Retina (tissue), 1 donor: ENCODE data around the gene PTPN14.

Source experiments
- DNase-seq: peaks from one replicate; pipeline ENCODE4 v3.0.0-alpha.2; 2016

Gene PTPN14

DNA sequence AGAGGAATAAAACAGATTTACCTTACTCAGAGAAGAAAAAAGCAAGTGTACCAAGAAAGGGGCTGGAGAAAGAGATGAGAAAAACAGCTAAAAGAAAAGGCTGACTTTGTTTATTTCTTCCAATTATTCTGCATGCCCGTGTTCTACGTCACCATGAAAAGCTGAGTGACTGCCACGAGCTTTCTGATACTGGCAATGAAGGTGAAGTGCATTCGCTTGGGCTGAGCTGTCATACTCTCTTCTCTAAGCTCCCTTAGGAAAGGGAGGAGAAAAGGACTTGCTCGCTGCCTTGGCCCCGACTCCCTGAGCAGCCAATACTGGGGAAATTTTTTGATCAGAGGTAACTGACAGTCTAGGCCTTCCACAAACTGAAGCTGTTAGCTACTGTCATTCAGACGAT lies 165.1 kb downstream of the PTPN14 start:
- DNase-seq, result peak; percentile 23

DNA sequence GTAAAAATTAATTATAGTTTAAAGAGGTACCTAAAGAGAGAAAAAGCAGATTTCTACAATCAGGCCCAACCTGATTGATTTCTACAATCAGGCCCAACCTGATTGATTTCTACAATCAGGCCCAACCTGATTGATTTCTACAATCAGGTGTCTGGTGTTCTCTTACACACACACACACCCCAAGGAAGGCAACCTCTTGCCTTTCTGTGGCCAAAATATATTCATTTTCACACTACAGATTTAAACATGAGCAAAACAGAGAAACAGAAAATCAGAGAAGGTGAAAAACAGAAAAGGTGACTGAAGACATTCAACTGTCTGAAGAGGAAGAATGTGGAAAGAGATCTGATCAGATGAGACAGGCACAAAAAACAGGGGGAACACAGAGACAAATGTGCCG lies 166.0 kb downstream of the PTPN14 start:
- DNase-seq, result no peak

DNA sequence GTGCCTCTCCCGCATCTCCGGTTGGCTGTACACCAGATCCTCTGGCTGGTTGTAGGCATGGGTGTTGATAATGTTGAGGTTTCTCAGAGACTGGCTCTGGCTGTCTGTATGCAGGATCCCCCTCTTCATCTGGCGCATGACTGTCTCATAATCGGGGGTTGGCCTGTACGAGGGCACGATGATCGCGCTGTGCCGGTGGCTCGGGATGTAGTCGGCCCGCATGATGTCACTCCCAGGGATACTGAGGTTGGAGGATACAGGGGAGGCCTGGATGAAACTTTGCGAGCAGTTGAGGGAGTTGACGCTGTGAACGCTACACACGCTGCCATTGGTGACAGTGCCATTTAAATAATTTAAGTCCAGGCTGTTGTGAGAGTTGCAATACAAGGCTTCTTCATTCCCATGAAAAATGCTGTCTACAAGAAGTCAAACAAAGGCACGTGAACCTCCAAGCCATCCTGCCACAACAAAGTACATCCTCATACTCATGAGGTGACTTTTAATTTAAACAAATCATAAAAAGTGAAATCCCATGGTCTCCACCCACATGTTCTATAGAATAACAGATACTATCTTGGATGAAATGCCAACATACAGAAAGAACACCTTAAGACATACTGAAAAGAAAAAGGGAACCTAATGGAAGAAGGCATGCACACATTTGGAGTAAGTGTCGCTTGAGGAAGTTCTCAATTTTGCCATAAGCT lies 166.9 kb downstream of the PTPN14 start:
- no peak for DNase-seq

DNA sequence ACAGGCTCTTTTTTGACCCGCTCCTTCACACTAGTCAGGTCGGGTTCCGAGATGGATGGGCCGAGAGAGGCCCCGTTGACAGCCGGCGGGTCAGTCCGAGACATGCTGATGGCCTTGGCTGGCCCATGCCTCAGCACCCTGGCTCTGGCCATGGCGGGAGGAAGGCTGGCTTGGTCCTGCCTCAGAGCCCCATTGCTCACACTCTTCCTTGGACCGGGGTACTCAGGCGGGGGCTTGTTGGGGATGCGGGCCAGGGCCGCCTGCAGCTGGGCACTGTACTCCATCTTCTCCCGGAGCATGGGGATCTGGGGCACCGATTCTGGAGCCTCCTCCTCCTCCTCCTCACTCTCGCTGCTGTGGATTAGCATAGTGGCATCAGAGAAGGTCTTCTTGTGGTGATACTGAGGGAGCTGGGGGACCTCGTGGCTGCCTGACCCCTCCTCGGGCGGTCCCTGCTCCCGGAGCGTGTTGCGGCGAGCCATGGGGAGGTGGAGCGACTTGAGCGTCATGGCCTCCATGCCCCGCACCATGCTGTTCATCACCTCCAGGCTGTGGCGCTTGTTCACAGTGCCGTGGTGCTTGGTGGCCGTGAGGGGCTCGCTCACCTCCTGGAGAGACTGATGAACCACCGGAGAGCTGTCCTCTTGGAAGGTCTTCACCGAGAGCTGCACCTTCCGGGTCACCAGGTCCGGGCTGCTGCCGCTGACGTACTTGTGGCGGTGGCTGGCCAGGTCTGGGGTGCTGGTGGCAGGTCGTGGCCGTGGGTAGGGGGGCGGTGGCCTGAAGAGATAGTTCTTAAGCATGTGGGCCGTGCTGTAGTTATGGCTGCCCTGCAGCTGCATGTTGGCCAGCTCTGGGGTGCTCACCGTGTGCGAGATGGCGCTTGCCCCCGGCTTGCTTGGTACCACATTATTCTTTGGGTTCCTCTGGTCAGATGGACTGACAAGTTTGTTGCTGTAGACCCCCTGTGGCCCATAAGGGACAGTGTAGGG lies 167.7 kb downstream of the PTPN14 start:
- DNase-seq, result no peak

DNA sequence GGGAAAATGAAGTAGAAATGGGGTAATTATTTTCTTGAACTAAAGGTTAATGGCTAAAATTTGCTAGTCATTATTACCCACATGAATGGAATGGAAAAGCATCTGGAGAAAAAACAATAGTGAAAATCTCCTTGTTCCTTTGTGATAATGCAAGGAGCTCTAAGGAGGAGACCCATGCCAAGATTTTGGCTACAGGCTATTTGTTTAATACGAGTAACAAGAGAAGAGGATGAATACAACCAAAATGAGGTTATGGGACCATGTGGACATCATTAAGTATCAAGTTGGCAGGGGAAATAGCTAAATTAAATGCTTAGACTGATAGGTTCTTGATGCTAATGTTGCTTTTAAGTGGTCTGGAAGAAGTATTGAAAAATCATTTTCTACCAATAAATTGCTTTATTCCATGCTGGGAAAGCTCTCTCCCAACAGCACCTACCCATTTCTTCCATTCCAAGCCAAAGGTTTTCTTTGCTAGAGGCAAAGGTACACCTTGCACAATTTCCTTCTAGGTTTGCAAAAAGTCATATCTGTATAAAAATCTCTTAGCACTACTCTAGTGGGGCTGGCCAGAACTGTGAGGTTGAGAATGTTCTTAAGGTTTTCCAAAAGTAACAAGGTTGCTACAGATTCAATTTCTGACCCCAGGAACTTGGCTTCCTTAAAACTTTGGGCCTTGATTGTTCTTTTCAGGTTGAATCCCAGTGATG lies 170.3 kb downstream of the PTPN14 start:
- no peak for DNase-seq

DNA sequence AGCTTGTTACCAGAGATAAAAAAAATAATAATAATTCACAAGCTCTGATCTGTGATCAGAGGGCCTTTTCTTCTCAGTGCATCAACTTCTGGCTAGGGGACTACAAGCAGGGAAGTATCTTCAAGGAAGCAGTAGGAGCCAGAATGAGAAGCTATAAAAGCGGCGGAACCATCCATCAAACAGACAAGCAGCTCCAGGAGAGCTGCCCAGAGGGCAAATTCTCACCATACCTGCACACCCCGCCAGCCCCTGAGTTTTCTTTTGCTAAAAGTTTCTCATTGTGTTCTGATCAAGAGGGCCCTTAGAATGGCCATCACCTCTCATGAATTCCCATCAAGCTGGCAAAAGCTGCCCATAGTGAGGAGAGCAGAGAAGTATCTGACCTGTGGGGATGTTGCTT lies 171.0 kb downstream of the PTPN14 start:
- DNase-seq, result no peak

DNA sequence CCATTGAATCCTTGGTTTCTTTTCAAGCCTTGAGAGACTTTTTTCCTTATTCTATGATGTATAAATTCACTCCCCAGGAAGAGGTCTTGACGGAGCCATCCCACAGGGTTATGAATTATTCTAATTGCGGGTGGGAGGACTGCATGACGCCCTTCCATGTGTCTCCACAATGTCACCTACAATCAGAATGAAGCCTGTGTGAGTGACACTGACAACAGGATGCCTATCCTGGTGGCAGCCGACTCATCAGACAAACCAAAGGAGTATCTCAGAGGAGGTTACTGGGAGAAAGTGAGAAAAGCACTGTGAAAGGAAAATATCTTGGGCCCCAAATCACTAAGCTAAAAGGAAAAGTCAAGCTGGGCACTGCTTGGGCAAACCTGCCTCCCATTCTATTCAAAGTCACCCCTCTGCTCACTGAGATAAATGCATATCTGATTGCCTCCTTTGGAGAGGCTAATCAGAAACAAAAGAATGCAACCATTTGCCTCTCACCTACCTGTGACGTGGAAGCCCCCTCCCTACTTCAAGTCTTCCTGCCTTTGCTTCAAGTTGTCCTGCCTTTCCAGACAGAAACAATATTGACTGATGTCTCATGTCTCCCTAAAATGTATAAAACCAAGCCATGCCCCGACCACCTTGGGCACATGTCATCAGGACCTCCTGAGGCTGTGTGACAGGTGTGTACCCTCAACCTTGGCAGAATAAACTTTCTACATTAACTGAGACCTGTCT lies 172.0 kb downstream of the PTPN14 start:
- no peak for DNase-seq

DNA sequence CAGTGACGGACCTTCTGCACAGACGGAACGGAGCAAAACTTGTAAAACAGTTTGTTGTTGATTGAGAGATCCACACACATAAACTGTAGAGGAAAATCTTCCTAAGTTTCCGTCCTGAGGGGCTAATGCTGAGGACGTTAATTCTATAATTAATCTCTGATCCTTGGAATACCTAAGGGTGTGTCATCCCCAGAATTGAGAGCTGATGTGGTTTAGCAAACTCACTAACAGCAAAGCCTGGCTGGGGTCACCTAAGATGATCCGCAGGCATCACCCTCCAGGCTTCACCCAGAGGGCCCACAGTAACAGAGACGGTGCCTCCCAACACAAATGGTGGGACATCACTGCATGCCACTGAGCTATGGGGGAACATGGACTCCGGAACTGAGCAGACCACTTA lies 172.9 kb downstream of the PTPN14 start:
- no peak for DNase-seq

DNA sequence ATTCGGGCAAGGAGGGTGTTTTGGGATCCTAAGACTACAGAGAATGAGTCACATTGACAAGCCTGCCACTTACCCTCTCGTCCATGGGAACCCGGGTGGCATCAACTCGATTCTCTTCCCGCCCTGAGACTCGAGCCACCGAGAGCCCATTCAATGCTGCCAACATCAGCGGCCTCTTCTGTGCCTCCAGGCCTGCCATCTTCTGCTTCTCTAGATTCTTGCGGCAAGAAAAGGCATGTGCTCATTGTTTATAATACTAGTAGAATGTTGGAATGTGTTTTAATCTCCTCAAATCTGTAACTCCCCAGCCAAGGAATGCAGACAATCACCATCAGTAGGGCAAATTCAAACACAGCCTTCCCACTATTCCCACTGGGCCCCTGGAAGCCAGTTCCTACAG lies 173.5 kb downstream of the PTPN14 start:
- no peak for DNase-seq

DNA sequence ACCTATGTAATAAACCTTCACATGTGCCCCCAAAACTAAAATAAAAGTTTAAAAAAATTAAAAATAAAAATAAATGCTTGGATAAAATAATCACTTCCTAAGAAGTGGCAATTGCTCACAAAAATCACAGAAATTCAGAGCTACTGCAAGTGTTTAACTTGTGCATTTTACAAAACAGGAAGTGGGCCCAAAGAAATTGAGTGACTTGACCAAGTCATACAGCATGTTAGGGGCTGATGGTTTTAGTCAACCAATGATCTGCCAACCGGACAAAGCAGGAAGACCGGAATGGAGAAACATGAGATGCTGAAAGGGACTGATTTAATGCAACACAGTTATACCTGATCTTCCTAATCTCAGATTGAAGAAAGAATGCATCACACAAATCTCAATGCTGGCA lies 173.9 kb downstream of the PTPN14 start:
- DNase-seq, result no peak

DNA sequence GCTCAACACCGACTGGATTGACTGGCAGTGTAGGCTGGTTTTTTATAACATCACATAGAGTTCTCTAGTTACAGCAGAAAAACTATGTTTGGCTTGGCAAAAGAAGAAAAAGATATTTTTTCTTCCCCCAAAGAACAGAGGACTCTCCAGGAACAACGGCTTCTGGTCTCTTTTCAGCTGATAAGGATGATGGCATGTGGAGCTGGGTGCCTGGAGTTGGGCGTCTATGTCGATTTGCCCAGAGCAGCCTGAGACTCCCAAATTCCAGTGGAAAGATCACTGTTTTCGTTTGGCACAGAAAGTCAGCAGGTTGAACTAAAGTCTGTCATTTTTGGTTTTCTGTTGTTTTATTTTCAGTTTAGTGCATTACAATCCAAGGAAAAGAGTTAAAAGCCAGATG lies 179.3 kb downstream of the PTPN14 start:
- no peak for DNase-seq

DNA sequence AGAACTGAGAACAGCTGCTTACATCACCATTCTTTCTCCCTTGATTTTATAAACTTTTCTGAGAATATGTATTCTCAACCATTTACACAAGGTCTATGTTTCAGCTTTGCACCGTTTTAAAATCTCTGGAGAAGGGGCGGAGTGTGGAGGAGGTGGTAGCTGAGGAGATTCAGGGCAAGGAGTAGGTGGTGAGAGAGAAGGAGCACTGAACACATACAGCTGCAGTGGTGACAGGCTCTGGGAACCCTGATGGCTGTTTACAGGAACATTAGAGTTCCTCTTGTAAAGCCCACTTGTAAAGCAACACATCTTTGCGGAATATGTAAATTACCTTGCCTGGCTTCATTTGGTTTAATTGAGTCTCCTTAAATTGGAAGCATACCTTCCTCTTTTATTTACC lies 180.8 kb downstream of the PTPN14 start:
- no peak for DNase-seq

DNA sequence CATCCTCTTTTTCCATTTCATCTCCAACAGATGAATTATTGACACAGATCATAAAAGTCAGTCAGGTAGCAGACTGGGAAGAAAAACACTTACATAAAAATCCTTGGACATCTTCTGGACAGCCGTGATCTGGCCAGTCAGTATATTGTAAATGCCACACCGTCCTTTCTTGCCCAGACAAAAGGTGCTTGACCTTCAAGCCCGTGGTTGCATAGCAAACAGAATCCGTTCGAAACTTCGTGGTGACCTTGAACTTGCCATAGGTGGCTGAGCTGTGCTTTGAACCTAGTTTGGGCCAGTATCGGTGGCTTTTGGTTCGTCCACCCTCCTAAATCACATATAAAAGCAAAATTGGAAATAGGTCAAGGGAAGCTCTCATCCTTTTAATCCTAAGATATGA lies 182.0 kb downstream of the PTPN14 start:
- no peak for DNase-seq

DNA sequence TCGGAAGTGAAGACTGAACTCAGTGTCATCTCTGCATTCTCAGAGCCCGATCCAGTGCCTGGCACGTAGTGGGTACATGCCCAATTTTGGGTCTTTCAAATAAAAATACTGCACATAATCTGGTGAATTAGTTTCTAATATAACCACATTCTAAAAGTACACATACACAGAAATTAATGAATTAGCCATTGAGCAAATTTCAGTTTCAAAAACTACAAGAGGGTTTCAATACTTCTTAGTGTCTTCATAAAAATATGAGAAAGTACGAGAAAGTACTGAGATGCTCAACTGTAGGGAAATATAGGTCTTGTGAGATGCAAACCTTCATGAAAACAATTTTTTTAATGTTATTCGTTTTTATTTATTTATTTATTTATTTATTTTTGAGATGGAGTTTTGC lies 183.6 kb downstream of the PTPN14 start:
- DNase-seq, result no peak

DNA sequence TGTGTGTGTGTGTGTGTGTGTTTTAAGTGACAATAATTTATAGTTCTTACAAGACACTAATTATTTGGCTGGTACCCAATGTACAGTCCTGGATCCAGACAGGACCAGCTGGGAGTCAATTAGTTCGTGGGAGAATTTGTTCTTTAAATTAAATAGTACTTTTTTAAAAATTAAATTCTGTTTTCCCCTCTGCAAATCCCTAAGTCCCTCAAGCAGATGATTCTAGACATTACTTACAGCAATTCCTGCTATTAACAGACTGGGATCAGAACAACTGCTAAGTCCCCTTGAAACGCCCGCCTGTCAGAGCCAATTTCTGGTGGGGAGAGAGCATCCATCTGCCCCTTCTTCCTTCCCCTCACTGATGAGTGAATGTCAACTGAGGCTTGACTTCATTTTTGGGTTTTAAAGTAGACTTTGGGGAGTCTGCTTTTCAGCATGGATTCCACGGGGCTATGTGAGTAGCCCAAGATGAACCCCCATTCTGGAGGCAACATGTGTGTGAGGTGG lies 186.6 kb downstream of the PTPN14 start:
- DNase-seq, result peak; percentile 15

DNA sequence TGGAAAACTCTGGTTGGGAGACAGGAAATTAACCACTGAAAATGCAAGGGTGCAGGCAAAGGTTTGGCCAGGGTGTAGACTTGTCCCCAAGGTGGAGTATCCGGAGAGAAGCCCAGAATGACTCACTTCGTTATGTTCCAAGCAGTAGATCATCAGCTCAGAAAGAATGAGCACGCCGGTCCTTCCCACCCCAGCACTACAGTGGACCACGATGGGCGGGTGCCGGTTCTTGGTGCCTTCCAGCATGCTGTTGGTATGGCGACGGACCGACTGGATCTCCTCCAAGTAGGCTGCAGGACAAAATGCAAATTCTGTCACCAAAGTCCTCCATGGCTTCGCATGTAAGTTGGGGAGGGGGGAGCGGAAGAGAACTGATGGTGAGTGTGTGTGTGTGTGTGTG lies 187.0 kb downstream of the PTPN14 start:
- DNase-seq, result no peak

DNA sequence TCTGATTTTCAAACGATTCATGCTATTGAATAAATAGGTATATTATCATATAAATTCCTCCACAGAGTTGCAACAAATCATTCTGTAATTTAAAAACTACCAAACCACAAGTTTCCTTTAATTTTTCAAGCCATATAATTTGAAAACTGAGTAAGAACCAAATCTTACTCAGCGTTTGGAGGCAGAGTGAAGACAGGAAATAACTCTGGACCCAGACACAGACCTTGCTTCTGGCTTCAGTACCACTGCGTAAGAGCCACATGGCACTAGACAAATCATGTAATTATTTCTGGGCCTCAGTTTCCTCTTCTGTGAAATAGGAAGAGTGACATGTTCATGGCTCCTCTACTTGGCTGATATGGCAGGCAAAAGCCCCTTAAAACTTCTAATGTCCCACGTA lies 188.0 kb downstream of the PTPN14 start:
- no peak for DNase-seq

DNA sequence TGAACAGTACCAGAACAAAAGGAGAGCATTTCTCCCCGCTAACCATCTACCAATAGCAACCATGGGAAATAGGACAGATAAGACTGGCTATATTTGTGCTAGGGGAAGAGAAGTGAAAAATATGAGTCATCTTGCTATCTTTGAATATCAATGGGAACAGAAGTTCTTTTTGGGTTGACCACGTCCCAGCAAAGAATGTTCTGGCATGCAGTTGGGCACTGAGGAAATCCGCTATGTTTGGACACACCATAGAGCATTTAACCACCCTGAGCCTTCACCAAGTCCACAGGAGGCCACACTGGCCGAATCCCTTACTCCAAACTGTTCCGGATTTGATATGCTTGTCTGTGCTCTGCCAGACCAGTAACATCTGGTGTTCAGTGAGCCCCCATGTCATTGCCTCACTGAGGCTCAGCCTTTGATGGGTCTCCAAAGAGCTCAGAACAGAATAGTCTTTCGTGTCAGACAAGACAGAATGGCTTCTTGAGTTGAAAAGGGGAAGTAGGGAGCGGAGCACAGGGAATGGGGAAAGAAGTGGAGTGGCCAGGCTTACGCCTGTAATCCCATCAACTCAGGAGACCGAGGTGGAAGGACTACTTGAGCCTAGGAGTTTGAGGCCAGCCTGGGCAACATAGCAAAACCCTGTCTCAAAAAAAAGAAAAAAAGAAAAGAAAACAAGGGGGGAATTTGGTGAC lies 189.1 kb downstream of the PTPN14 start:
- no peak for DNase-seq

DNA sequence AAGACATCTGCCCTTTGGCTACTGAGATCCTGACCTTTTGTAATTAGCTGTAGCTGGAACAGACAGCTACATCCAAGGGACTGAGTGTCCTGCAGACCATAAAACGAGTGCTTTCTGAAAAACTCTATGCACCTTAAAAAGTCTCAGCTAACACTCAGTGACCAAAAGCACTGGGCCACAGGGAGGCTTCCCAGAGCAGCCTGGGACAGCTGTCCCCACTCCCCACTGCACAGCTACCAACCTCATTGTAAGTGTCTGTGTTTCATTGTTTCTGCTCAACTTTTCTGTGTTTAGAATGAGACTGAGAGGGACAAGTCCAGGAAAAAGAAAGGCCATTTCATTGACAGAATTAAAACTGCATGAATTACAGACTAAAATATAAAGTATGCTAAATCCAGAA lies 189.8 kb downstream of the PTPN14 start:
- no peak for DNase-seq

DNA sequence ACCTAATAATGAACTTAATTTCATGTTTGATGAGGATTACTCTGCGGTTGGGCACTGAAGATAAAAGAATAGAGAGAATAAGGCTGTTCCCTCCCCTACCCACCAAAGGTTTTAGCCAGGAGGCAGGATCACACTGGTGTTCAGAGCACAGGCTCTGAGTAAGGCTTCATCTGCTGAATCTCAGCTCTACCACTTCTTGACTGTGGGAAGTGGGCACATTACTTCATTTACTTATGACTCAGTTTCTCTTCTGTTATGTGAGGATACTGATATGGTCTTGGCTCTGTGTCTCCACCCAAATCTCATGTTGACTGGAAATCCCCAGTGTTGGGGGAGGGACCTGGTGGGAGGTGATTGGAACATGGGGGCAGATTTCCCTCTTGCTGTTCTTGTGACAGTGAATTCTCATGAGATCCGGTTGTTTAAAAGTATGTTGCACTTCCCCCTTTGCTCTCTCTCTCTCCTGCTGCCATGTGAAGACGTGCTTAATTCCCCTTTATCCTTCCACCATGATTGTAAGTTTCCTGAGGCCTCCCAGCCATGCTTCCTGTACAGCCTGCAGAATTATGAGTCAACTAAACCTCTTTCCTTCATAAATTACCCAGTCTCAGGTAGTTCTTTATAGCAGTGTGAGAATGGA lies 190.8 kb downstream of the PTPN14 start:
- no peak for DNase-seq

DNA sequence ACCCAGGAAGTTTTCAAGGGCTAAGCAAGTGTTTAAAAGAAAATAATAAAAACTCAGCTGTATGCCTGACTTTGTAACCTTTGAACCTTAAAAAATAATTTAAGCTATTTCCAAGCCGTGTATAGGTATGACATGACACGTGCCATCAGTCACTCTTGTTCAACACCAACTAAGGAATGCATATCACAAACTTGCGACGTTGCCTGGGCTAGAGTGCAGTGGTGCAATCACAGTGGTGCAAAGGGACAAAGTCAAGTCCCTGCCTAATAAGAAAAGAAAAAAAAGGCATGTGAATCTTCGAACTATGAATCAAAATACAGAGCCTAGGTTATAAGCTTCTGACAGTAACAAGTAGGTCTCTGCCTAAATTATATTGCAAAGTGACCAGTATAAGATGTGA lies 191.3 kb downstream of the PTPN14 start:
- no peak for DNase-seq
